ENCODE measurements around the gene SULT1A3.
"Not testable (repeated sequence)": the region's sequence is repeated elsewhere in the genome, so short reads cannot be mapped to it uniquely, and the experiment has no call there.

Gene SULT1A3

DNA sequence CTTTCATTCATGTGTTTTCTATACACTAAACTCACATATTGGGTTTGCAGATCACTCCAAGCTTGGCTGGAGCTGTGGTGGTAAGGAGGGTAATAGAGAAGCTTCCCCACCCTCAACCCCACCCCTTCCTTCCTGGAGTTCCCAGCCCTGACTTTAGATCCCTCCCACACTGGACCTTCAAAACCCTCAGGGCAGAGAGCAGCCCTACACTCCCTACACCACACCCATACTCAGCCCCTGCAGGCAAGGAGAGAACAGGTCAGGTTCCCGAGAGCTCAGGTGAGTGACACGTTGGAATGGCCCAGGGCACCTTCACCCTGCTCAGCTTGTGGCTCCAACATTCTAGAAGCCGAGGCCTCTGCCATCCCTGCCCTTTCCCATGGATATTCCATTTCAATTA is at the start of gene SULT1A3:
Gene SULT1A3 (plus strand): TSS at position 207 of the 400 bp plus-strand sequence. CDS start 1,474 bp downstream, outside the sequence.
- DNase-seq: not testable (repeated sequence)

DNA sequence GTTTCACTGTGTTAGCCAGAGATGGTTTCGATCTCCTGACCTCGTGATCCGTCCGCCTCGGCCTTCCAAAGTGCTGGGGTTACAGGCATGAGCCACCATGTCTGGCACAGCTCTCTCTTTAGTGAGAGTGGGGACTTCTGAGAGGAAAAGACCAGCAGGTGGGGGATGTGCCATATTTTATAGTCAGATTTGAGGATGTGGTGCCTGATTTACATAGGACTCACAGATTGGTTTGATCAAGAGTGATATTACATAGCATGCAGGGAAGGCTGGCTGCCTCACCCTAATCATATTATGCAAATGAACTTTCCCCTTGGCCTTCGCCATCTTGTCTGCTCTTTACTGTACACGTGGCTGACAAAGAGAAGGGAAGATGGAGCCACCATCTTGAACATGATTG is 48.0 kb upstream of the SULT1A3 start:
- no peak for DNase-seq

DNA sequence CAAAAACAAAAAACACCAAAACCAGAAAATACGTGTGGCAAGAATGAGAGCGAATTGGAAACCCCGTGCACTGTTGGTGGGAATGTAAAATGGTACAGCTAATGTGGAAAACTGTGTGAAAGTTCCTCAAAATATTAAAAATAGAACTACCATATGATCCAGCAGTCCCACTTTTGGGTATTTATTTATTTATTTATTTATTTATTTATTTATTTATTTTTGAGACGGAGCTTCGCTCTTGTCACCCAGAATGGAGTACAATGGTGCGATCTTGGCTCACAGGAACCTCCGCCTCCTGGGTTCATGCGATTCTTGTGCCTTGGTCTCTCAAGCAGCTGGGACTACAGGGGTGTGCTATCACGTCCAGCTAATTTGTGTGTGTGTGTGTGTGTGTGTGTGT is 46.5 kb upstream of the SULT1A3 start:
- no peak for DNase-seq

- DNase-seq: no peak
These were observed 43.9 kb upstream of the SULT1A3 start for GRCh38 chr16:30155188-30155587.

- no peak for DNase-seq
These were observed 41.8 kb upstream of the SULT1A3 start for GRCh38 chr16:30157214-30157613.

GRCh38 chr16:30163538-30163937 is 35.5 kb upstream of the SULT1A3 start:
- DNase-seq: no peak

GRCh38 chr16:30166202-30166902 is 32.7 kb upstream of the SULT1A3 start:
- no peak for DNase-seq

GRCh38 chr16:30168746-30169145 is 30.3 kb upstream of the SULT1A3 start:
- DNase-seq: not testable (repeated sequence)

DNA sequence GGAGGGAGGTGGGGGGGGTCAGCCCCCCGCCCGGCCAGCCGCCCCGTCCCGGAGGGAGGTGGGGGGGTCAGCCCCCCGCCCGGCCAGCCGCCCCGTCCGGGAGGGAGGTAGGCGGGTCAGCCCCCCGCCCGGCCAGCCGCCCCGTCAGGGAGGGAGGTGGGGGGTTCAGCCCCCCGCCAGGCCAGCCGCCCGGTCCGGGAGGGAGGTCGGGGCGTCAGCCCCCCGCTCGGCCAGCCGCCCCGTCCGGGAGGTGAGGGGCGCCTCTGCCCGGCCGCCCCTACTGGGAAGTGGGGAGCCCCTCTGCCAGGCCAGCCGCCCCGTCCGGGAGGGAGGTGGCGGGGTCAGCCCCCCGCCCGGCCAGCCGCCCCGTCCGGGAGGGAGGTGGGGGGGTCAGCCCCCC is 29.6 kb upstream of the SULT1A3 start:
- not testable (repeated sequence) for DNase-seq

- DNase-seq: not testable (repeated sequence)
These were observed 28.9 kb upstream of the SULT1A3 start for GRCh38 chr16:30170145-30170544.

GRCh38 chr16:30173054-30173453 is 26.0 kb upstream of the SULT1A3 start:
- DNase-seq: no peak

DNA sequence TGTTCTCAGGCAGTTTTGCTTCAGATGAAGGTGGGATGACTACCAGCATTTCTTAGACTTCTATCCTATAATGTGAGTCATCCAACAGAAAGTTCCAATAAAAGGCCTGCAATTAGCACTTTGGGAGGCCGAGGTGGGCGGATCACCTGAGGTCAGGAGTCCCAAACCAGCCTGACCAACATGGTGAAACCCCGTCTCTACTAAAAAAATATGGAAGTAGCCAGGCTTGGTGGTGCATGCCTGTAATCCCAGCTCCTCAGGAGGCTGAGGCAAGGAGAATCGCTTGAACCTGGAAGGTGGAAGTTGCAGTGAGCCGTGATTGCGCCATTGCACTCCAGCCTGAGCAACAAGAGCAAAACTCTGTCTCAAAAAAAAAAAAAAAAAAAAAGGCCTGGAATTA is 22.2 kb upstream of the SULT1A3 start:
- not testable (repeated sequence) for DNase-seq

DNA sequence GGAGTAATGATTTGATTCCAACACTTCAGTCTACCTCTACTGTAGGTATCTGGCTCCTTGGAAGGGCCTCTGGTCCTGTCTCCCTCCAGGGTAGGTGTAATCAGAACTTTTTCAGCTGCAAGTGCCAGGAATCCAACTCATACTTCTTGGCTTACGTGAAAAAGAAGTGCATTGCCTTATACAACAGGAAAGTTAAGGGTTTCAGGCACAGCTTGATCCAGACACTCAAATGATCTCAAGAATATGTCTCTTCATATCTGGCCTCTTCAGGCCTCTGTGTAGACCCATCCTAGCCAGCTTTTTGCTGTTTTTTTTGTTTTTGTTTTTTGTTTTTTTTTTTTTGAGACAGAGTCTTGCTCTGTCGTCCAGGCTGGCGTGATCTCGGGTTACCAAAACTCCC is 19.9 kb upstream of the SULT1A3 start:
- DNase-seq: no peak

DNA sequence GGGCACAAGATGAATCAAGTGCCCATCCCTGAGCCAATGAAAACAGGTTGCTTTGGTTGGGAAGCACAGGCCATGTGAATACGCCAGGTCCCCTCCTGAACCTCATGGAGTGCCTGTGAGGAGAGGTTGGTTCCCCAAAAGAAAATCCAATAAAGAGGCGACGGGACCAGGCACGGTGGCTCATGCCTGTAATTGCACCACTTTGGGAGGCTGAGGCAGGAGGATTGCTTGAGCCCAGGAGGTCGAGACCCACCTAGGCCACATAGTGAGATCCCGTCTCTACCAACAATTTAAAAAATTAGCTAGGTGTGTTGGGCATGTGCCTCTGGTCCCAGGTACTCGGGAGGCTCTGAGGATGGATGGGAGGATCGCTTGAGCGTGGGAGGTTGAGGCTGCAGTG is 19.1 kb upstream of the SULT1A3 start:
- DNase-seq: no peak

DNA sequence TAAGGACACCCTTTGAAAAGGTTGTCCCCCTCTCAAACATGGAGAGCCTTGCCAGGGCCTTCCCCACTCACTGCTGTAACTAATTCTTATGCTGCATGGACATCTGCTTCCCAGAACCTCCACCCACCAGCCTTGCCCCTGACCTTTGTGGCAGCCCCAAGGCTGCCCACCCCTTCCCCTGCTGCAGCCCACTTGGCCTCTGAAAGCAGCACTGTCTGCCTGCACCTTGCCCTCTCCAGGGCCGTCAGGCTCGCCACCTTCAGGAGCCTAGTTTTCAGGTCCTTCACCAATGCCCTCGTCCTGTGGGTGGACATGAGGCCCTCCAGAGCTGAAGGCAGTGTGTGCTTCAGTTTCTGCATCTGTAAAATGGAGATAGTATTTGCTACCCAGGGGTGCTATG is 18.3 kb upstream of the SULT1A3 start:
- no peak for DNase-seq

DNA sequence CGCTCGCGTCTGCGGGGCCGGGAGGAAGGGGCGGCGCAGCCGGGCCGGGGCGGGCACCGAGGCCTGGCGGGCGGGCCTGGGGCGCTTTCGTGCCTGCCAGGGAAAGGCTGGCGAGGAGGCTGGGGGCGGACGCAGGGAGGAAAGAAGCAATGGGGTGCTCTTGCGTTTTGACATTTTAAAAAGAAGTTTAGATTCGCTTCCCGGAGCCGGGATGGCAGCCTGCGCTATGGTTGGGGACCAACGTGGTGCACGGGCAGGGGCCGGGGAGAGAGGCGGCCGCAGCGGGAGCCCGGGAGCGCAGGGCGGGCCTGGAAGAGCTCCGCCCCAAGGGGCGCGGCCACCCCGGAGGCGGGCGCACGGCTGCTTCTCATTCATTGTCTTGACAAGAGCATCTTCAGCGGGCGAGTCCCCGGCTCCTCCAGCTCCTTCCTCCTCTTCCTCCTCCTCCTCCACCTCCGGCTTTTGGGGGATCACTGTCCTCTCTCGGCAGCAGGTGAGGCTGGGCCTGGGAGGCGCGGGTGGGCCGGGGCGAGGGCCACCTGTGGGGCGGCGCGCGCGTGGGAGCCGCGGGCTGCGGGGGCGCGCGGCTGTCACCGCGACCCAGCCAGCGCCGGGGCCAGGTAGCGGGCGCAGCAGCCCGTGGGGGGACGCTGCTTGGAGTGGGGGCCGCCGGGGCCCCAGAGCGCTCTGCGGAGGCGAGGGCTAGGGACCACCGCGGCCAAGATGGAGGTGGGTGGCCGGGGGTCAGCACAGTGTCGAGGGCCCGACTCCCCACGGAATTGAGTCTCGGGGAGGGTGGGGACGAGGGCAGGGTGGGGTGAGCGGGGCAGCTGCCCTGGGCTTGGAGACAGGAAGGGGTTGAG is 15.6 kb upstream of the SULT1A3 start, which contains the start of gene CORO1A:
Gene CORO1A (plus strand): TSS at position 370 of the 863 bp plus-strand sequence. CDS start 1,608 bp downstream, outside the sequence.
- DNase-seq: peak; percentile 86

DNA sequence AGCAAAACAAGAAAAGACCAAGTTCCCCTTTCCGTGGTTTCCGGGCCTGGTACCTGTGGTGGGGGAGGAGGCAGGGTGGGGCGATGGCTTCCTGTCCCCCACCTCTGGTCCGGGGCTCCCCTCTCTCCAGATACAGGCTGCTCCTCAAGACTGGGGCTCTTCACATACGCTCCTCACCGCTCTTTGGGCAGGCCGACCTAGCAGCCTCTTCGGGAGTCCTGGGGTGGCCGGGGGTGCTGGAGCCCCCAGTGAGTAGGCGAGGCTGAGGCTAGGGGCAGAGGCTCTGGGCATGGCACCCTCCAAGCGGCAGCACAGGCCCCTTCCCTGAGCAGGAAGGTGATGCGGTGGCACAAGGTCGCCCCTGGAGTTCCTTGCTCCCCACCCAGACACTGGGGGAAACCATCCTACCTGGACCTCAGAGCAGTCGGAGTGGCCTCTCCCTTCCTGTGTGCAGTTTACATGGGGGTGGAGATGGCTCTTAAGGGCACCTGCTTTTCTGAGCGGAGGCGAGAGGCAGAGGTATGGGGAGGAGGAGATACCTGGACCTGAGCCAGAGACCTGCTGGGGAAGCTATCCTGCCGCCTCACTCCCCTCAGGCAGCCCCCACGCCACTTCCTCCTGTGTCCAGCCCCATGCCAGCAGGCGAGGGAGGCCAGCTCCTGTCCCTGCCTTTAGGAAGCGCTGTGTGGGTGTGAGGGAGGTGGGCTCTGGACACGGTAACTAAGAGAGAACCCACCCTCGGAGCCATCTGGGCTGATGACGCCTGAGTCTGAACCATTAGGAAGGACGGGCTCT is 14.8 kb upstream of the SULT1A3 start:
- peak; percentile 76 for DNase-seq

- DNase-seq: peak; percentile 70
These were observed 14.0 kb upstream of the SULT1A3 start for GRCh38 chr16:30184891-30185682.

GRCh38 chr16:30185683-30186421 is 13.2 kb upstream of the SULT1A3 start:
- DNase-seq: peak; percentile 92

DNA sequence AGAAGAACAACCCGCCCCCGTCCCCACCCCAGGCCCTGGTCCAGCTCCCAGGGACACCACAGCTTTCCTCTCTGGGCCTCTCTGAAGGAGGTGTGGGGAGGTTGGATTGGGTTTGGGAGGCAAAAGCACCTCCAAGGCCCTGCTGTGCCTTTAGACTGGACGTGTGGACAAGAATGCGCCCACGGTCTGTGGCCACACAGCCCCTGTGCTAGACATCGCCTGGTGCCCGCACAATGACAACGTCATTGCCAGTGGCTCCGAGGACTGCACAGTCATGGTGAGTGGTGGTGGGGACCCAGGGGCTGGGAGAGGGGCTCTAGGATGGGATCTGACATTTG is 12.6 kb upstream of the SULT1A3 start:
- no peak for DNase-seq

- DNase-seq: peak; percentile 53
These were observed 12.1 kb upstream of the SULT1A3 start for GRCh38 chr16:30186782-30187555.

All from NK-92 treated with Interleukin-12 subunit alpha and Interleukin-12 subunit beta, amount 100 ng/mL, for 24 hours (cell line).